HG03442 (cell line): ENCODE measurements around the gene AKR7A2.
"Not testable (repeated sequence)": the region's sequence is repeated elsewhere in the genome, so short reads cannot be mapped to it uniquely, and the experiment has no call there.

Source experiments
- ATAC-seq: cut with Tn5 transposase; IDR thresholded peaks from one replicate; pipeline ENCODE4 v1.9.1; 2021; ENCODE audit warnings: mild to moderate bottlenecking, moderate library complexity; ENCODE audit not compliant: unreplicated experiment

AKR7A2 gene

DNA sequence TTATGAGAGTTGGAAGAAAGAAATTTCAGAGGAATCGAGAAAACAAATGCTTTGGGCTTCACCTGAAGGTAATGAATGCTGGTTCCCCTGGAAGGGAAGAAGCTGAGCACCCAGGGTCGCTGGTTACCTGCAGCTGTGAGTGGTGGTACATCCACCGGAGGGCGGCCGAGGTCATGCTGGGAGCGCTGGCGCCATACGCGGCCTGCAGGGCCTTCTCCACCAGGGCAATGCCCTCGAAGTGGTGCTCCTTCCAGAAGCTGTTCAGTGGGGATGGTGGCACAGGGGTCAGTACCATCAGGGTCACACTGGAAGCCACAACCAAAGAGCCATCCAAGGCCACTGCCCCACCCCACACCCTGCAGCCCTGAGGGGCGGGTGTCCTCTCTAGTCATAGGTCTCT, 43.5 kb downstream of the AKR7A2 start:
- ATAC-seq: no peak

DNA sequence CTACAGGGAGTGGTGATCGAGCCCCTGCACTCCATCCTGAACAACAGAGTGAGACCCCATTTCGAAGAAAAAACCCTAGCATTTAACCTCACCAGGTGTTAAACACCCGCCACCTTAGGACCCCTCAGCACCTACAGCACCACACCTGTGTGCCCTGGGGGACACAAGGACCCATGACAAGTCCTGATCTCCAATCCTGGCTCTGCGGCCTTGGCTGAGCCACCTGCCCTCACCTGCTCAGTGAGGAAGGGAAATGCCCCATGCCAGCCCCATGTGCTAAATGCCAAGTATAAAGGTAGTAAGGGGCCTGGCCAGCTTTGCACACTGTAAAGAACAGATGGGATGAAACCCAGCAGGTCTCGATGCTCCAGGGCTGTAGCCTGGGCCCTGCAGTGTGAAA, 49.2 kb downstream of the AKR7A2 start:
- no peak for ATAC-seq

DNA sequence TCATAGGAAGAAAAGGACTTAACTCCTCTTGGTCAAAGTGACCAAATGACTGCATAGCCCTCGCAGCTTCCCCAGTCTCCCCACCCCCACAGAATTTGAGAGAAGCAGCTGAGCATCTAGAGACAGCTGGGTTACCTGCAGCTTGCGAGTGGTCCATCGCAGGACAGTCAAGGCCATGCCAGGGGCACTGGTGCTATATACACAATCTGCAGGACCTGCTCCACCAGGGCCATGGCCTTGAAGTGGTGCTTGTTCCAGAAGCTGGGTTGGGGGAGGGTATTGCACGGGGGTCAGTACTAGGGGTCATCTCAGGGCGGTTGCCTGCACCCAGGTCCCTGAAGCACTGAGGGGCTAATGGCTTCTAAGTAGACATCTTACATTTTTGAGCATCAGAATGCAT, 49.9 kb downstream of the AKR7A2 start:
- ATAC-seq: no peak

DNA sequence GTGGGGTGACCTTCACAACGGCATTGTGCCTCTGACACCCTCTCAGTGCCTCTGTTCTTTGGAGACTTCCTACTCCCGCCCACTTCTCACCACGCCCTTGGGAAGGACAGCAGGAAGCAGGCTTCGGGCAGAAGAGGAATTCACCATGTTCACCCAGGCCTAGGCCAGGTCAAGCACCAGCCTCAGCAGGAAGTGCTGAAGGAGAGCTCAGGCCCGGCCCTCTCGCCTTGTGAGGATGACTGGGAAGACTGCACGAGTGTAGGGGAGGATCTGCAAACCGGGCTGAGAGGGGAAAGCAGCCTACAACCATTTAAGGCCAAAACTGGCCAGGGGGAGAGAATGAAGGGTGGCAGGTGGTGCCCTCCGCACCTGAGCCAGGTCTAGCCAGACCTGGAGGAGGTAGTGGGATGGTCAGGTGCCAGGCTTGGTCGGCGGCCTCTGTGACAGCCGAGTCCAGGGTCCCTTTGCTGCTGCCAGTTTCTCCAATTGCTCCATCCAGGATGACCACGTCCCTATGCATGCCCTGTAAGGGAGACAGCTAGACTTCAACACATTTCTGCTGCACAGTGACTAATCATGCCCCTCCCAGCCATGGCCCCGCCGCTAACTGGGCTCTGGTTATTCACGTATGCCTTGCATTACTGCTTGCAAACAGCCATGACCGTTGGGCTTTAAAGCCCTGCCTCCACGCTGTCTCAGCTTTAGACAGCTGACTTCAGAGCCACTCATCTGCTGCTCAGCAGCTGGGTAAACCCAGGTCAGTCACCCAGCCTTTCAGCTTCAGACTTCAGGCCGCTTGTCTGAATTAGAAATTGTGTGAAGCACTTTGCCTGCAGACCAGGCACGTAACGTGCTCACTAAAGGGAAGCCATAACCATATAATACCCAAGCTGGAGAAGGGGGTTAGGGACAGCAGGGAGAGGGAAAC, 51.5 kb downstream of the AKR7A2 start:
- no peak for ATAC-seq

DNA sequence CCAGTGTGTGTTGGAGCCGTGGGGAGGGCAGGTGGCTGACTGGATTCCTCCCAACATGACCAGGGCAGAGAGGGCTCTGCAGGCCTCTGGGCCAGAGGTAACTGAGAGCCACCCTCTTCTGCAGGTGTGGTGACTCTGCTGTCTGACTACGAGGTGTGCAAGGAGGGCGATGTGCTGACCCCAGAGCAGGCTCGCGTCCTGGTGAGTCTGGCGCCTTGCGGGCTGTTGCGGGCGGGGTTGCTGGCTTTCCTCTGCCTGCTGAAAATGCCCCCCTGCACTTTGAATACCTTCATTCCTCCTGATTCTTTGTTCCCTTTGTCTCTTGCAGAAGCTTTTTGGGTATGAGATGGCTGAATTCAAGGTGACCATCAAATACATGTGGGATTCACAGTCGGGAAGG, 53.6 kb downstream of the AKR7A2 start:
- ATAC-seq: no peak

DNA sequence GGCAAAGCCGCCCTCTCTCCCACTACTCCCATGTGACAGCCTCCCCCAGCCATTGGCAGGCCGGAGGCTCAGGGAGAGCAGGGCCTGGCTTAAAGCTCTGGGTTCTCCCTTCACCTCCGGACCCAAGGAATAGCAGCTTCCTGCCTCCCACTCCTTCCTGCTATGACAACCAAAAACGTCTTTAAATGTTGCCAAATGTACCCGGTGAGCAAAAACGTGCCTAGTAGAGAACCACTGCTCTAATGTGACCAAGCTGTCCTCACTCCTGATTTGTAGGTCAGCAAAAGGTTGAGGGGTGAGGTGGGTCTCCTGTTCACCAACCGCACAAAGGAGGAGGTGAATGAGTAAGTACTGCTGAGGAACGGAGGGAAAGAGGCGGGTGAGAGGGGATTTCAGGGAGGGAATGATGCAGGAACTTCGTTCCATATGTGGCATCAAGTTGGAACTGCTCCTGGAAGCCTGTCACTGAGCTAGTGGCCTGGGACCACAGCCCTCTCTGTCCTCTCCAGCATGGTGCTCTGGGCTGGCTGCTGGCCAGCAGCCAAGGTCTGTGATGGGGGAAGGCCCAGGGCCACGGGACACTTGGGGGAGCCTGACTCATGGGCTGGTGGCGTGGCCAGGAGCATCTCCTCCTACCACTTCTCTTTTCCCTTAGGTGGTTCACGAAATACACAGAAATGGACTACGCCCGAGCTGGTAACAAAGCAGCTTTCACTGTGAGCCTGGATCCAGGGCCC, 54.6 kb downstream of the AKR7A2 start:
- no peak for ATAC-seq

DNA sequence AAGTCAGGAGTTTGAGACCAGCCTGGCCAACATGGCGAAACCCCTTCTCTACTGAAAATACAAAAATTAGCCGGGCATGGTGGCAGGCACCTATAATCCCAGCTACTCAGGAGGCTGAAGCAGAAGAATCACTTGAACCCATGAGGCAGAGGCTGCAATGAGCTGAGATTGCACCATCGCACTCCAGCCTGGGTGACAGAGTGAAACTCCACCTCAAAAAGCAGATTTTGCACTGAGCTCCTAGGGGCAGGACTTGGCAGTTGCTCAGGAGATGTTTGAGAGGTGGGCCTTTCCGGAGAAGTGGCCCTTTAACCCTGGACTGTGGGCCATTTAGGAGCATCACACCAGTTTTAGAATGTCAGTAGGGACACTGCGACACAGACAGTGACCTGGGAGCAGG, 55.6 kb downstream of the AKR7A2 start:
- not testable (repeated sequence) for ATAC-seq

DNA sequence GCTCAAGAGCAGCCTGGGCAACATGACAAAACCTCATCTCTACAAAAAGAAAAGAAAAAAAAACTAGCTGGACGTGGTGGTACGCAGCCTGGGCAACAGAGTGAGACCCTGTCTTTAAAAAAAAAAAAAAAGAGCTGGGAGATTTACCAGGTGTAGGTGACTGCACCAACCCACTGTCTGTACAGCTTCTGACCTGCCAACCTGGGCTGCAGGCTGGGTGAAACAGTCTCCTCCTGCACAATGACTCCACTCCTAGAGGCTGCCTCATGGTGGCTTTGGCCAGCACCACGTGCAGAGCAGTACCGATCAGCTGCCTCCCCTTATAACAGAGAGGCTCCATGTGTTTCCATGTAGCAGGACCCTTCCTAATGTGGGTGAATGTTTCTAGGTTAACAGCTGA, 56.7 kb downstream of the AKR7A2 start:
- no peak for ATAC-seq

DNA sequence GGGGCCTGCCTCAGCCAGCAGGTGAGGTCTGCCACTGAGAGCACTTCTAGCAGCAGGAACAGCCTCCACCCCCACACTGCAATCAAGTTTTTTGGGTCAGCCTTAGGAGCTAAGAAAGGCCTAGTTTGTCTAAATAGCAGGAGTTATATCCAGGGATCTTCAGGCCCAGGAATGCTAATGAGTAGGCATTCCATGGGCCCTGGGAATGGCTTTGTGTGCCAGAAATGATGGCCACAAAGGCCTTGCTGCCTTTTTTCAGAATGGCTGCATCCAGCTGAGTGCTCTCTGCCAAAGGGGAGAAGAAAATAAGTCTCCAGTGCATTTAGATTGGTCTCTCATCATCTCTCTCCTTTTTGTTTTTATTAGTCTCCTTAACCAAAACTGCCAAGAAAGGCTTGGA, 57.5 kb downstream of the AKR7A2 start:
- ATAC-seq: no peak
